Measurements from ENCODE around the gene NRIP1. TPM values are rescaled to one million over a fixed set of nuclear protein-coding genes. Genes with fewer than 3 reads are reported as not detected.

Gene NRIP1
- total RNA-seq, 1 donor from 2014 or later: 72.1 TPM

- peaks cover 12% of the 10 kb centered on the region for H3K36me3 Mint-ChIP-seq (ENCODE audit: low read depth, unreplicated experiment)
- no peak for DNase-seq (ENCODE audit: low spot score)
- peak overlapping the region; percentile 94 for H3K27ac Mint-ChIP-seq (ENCODE audit: unreplicated experiment)
- H3K4me3 Mint-ChIP-seq (ENCODE audit: unreplicated experiment): peak overlapping the region; percentile 96
- peaks cover 60% of the 10 kb centered on the region for H3K4me1 Mint-ChIP-seq (ENCODE audit: unreplicated experiment)
- TF ChIP-seq CTCF (IDR thresholded peaks at IDR 0.05; ENCODE audit: unreplicated experiment): no peak
- peaks cover 18% of the 10 kb centered on the region for H3K27me3 Mint-ChIP-seq (ENCODE audit: unreplicated experiment)
- H3K9me3 Mint-ChIP-seq (ENCODE audit: unreplicated experiment): no peaks in the 10 kb centered on the region
Observed at GRCh38 chr21:15063081-15063813, 1.6 kb downstream of the NRIP1 start.

- TF ChIP-seq CTCF (IDR thresholded peaks at IDR 0.05; ENCODE audit: unreplicated experiment): no peak
- no peaks in the 10 kb centered on the region for H3K9me3 Mint-ChIP-seq (ENCODE audit: unreplicated experiment)
Observed at GRCh38 chr21:15062606-15062965, 2.2 kb downstream of the NRIP1 start.

GRCh38 chr21:15061747-15062605 lies 2.8 kb downstream of the NRIP1 start:
- Mint-ChIP-seq H3K4me3 (ENCODE audit: unreplicated experiment) (peak overlapping the region; percentile 96), H3K4me1 (ENCODE audit: unreplicated experiment) (peaks cover 68% of the 10 kb centered on the region), H3K36me3 (ENCODE audit: low read depth, unreplicated experiment) (peaks cover 12% of the 10 kb centered on the region), H3K27ac (ENCODE audit: unreplicated experiment) (peak overlapping the region; percentile 94), H3K9me3 (ENCODE audit: unreplicated experiment) (no peaks in the 10 kb centered on the region), H3K27me3 (ENCODE audit: unreplicated experiment) (peaks cover 14% of the 10 kb centered on the region)
- DNase-seq (ENCODE audit: low spot score): no peak
- TF ChIP-seq CTCF (IDR thresholded peaks at IDR 0.05; ENCODE audit: unreplicated experiment): no peak

More at GRCh38 chr21:15062606-15062965, 2.2 kb downstream of the NRIP1 start:
- Mint-ChIP-seq H3K36me3 (ENCODE audit: low read depth, unreplicated experiment) (peaks cover 12% of the 10 kb centered on the region), H3K4me3 (ENCODE audit: unreplicated experiment) (peak overlapping the region; percentile 96), H3K27ac (ENCODE audit: unreplicated experiment) (peak overlapping the region; percentile 94), H3K4me1 (ENCODE audit: unreplicated experiment) (peaks cover 65% of the 10 kb centered on the region), H3K27me3 (ENCODE audit: unreplicated experiment) (peaks cover 14% of the 10 kb centered on the region)
- DNase-seq (ENCODE audit: low spot score): no peak

- no peak for DNase-seq (ENCODE audit: low spot score)
- Mint-ChIP-seq H3K36me3 (ENCODE audit: low read depth, unreplicated experiment) (peaks cover 12% of the 10 kb centered on the region), H3K9me3 (ENCODE audit: unreplicated experiment) (no peaks in the 10 kb centered on the region), H3K4me3 (ENCODE audit: unreplicated experiment) (peak overlapping the region; percentile 96), H3K27me3 (ENCODE audit: unreplicated experiment) (peaks cover 14% of the 10 kb centered on the region), H3K27ac (ENCODE audit: unreplicated experiment) (peak overlapping the region; percentile 94), H3K4me1 (ENCODE audit: unreplicated experiment) (peaks cover 72% of the 10 kb centered on the region)
- no peak for TF ChIP-seq CTCF (IDR thresholded peaks at IDR 0.05; ENCODE audit: unreplicated experiment)
Observed at GRCh38 chr21:15061279-15061678, 3.5 kb downstream of the NRIP1 start.
